ENCODE measurements around the gene HOXB1. TPM values are rescaled to one million over a fixed set of nuclear protein-coding genes. Genes with fewer than 3 reads are reported as not detected.

The HOXB1 gene
- total and polyA plus RNA-seq, 2 donors (not counting 3 experiments of a cell fraction or from before 2014, with no cell fraction given): not detected

DNA sequence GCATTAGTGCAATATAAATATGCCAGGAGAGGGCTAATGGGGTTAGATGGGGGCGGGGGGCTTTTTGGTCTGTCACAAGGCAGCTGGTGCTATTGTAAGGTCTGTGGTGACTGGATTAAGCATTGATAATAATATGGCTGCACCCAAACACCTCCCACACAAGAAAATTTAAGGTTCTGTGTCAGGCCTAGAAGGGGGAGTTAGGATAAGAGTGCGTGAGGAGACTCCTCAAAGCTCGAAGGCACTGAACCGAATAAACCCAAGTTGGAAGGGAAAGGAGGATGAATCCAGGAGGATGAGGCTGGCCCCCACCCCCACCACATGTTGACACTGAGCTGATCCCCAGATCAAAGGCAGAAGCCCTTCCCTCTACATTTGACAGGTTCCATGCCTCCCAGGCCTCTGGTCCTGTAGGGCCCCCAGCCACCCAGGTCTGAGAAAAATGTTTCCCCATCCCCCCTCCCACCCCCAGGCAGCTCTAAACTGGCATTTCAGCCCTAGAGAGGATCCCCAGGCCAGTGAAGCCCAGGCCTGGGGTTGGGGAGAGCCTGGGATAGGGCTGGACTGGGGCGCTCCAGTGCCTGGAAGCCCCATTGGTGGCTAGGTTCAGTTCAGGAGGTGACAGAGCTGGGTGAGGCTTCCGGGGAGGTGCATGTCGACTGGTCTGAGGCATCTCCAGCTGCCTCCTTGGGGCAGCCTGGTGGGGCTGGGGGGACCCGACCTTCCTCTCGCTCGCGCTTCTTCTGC, 1.7 kb downstream of the HOXB1 start:
- H4K20me1 ChIP-seq (replicated peaks; ENCODE audit: control insufficient read depth, extremely low read depth, insufficient read depth, low read length): no peaks in the 10 kb centered on the region
- intact Hi-C loops (cut with micrococcal nuclease): no loop called here
- no peak overlapping the region for H3K4me2 ChIP-seq (ENCODE audit: insufficient read depth, low read length)
- no peaks in the 10 kb centered on the region for H3K4me1 ChIP-seq (ENCODE audit: control insufficient read depth, extremely low read depth, insufficient read depth, low read length)
- H3K9me3 ChIP-seq (replicated peaks; ENCODE audit: control insufficient read depth, insufficient read depth, low read length): no peaks in the 10 kb centered on the region
- dilution Hi-C loops (cut with MboI; ENCODE audit: extremely low pct_ligation_motif_present, low sequenced_read_pairs): no loop called here
- no peak overlapping the region for H3K4me3 ChIP-seq (replicated peaks in 1 of 3; ENCODE audit: insufficient read depth in 1 of 3, low read depth in 1 of 3, low read length in 3 of 3)
- H3K79me2 ChIP-seq (ENCODE audit: control insufficient read depth, insufficient read depth, low read length): no peaks in the 10 kb centered on the region
- ChIA-PET POLR2A (no interaction called here), CTCF (interaction anchor here (0.5 to 0.8 kb wide), 2 partner anchors 8 kb away, joined by 3 to 4 read pairs; no protein-coding TSS in a partner anchor)
- FAIRE-seq: no peak
- H3K9me1 ChIP-seq (replicated peaks; ENCODE audit: control insufficient read depth, extremely low read depth, insufficient read depth, low read length): no peaks in the 10 kb centered on the region
- no peak for TF ChIP-seq POLR2AphosphoS5 (IDR thresholded peaks at IDR 0.05; ENCODE audit: insufficient read depth, low read depth, low read length)
- no peak for TF ChIP-seq GATA2 (IDR thresholded peaks at IDR 0.05; ENCODE audit: insufficient read depth, insufficient read length, low read depth, low read length)
- no peak for TF ChIP-seq FOS (IDR thresholded peaks at IDR 0.05; ENCODE audit: borderline replicate concordance, insufficient read depth, low read length)
- no peak for TF ChIP-seq CTCF (IDR thresholded peaks at IDR 0.05; ENCODE audit: extremely low read depth in 1 of 2, insufficient read depth in 1 of 2, low read depth in 1 of 2, low read length in 2 of 2)
- TF ChIP-seq EZH2 (IDR thresholded peaks at IDR 0.05; ENCODE audit: borderline replicate concordance, low read depth, low read length, severe bottlenecking): no peak
- no peak for TF ChIP-seq MYC (IDR thresholded peaks at IDR 0.05; ENCODE audit: low read depth, low read length)
- no peak overlapping the region for H3K27ac ChIP-seq (ENCODE audit: insufficient read depth, low read depth, low read length)
- no TSS peak for BruUV-seq (replicated peaks)
- H3K9ac ChIP-seq (replicated peaks; ENCODE audit: extremely low read depth, insufficient read depth, low read length): no peak overlapping the region
- H3K27me3 ChIP-seq (ENCODE audit: control insufficient read depth in 2 of 2, insufficient read depth in 2 of 2, low read length in 2 of 2): peaks cover 17 to 18% of the 10 kb centered on the region in 2 experiments
- H2AFZ ChIP-seq (ENCODE audit: low read depth, low read length): no peak overlapping the region
- no peaks in the 10 kb centered on the region for H3K36me3 ChIP-seq (ENCODE audit: control insufficient read depth in 2 of 2, extremely low read depth in 1 of 2, insufficient read depth in 2 of 2, low read length in 2 of 2)
- DNase-seq (ENCODE audit: low read depth, low spot score): no peak
